ENCODE measurements around the gene PMEPA1.
A peak's percentile ranks its signal among the peaks of the same experiment; 100 is the strongest.

The PMEPA1 gene

DNA sequence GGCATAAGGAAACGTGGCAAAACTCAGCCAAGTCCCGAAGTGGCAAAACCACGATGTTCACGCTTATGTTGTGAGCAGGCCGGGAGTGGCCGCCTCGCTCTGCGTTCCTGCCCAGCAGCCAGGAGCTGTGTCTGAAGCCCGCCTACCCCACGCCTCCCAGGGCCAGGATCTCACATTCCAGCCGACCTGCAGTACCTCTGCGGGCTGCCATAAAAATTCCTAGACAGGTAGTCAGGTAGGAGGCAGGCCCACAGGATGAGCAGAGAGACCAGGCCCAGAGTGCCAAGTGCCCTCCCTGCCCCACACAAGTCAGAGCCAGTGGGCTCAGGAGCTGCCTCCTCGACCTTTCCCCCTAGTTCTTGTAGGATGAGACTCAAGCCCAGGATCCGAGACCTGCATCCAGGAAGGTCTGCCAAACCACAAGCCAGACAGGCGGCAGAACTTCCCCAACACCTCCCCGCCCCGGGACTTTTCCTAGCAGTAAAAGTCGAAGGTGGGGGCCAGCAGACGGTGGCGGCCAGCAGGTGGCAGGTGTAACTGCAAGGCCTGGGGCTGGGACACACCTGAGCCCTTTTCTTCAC lies 16.7 kb downstream of the PMEPA1 start:
- no peak overlapping the region for H3K4me3 ChIP-seq (ENCODE audit: low read depth, low read length)
- no peak for DNase-seq (ENCODE audit: low read depth)
- TF ChIP-seq, protein P1, sequence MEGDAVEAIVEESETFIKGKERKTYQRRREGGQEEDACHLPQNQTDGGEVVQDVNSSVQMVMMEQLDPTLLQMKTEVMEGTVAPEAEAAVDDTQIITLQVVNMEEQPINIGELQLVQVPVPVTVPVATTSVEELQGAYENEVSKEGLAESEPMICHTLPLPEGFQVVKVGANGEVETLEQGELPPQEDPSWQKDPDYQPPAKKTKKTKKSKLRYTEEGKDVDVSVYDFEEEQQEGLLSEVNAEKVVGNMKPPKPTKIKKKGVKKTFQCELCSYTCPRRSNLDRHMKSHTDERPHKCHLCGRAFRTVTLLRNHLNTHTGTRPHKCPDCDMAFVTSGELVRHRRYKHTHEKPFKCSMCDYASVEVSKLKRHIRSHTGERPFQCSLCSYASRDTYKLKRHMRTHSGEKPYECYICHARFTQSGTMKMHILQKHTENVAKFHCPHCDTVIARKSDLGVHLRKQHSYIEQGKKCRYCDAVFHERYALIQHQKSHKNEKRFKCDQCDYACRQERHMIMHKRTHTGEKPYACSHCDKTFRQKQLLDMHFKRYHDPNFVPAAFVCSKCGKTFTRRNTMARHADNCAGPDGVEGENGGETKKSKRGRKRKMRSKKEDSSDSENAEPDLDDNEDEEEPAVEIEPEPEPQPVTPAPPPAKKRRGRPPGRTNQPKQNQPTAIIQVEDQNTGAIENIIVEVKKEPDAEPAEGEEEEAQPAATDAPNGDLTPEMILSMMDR (IDR thresholded peaks at IDR 0.05; ENCODE audit: control insufficient read depth, extremely low read depth, insufficient read depth), result peak; percentile 57

DNA sequence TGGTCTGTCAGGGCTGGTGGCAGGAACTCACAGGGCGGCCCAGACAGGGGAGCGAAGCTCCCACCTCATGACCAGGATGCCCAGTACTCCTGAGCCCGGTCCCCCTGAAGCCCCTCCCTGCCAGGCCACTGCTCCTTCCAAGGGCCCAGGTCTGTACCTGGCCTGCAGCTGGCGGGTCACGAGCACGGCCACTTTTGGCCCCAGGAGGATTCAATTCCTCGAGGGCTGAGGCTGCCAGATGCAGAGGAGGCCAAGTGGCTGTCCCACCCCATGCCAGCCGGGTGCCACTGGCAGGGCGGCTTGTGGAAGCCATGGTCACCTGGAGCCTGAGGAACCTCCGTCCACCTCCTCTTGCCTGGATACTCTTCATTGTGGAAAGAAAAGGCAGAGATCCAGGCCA lies 17.4 kb downstream of the PMEPA1 start:
- TF ChIP-seq, protein P1 (IDR thresholded peaks at IDR 0.05; ENCODE audit: control insufficient read depth, extremely low read depth, insufficient read depth), result no peak
- no peak for DNase-seq (ENCODE audit: low read depth)
- H3K4me3 ChIP-seq (ENCODE audit: low read depth, low read length), result no peak overlapping the region

DNA sequence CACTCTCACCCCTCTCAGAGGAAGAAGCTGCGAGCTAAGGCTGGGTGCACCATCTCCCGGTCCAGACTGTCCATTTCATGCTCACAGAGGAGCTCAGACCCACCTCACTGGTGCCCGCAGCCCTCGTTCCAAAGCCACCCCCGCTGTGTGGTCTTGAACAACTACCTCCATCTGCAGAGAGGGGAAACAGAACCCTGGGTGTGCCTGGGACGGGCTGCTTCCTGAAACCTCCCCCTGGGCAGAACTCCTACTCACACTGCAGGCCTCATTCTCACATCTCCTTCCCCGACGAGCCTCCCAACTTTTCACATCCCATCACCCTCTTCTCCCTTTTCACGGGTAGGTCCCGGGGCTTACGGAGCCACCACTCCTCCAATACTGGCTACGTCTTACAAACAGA lies 18.1 kb downstream of the PMEPA1 start:
- H3K4me3 ChIP-seq (ENCODE audit: low read depth, low read length), result no peak overlapping the region
- no peak for DNase-seq (ENCODE audit: low read depth)
- TF ChIP-seq, protein P1 (IDR thresholded peaks at IDR 0.05; ENCODE audit: control insufficient read depth, extremely low read depth, insufficient read depth), result no peak

DNA sequence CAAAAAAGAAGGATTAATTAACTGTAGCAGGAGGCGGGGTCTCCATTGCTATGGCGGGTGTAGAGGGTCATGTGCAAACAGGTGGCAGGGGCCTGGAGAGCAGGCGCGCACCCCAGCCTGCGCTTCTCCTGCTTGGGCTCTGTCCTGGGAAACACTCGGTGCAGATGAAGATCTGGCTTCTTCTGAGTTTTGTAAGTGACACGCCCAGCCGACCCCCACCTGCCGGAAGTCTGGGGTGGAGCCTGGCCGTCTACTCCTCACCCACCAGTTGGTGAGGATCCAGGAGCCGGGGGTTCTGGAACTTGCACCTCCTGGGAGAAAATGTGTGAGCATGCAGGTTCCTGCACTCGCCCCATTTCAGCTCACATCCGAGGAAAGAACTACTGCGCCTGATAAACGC lies 19.3 kb downstream of the PMEPA1 start:
- no peak for DNase-seq (ENCODE audit: low read depth)
- no peak overlapping the region for H3K4me3 ChIP-seq (ENCODE audit: low read depth, low read length)
- TF ChIP-seq, protein P1 (IDR thresholded peaks at IDR 0.05; ENCODE audit: control insufficient read depth, extremely low read depth, insufficient read depth), result no peak

DNA sequence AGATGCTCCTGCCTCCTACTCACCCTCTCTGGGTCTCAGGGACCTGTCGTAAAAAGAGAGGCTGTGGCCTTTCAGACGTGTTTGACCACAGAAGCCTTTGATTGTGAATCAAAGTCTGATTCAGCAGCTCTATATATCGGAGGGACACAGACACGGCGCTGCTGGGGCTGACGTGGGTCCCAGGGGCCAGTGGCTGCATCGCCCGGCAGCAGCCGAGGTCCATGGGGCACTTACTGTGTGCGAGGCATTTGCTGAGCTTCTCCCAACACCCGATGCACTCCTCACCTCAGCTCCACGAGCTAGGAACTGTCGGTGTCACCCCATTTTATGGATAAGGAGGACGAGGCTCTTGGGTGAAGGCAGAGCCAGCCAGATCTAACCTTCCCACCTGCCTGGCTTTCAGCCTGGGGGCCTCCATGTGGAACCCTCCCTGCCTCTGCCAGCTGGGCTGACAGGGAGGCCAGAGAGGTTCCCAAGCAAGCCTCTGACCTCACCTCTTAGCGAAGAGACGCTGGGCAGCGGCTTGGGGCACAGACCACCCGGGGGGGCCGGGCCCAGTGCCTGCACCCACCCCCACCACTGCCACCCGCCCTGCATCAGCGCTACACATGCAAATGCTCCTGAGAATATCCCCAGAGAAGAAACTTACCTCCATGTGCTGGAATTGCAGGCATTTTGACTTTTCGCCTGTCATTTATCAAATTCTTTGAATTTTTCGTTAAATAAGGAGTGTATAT lies 19.9 kb downstream of the PMEPA1 start:
- TF ChIP-seq, protein P1 (IDR thresholded peaks at IDR 0.05; ENCODE audit: control insufficient read depth, extremely low read depth, insufficient read depth), result no peak
- no peak for DNase-seq (ENCODE audit: low read depth)

DNA sequence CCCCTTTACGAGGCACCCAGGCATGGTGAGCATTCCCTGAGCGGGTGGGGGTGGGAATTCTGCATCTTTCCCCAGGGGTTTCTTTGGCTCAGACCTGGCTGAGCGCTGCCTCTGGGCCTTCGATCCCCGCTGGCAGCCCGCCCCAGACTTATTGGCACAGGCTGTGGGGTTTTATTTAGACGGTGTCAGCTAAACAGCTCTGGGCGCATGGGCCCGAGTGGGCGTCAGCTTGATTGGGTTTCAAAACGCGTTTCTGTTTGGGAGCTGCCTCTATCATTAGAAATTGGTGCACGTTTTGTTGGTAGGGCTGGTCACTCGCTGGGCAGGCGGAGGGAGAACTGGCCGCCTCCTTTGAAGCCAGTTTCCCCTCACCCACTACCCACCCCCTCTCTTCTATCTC lies 21.0 kb downstream of the PMEPA1 start:
- TF ChIP-seq, protein P1 (IDR thresholded peaks at IDR 0.05; ENCODE audit: control insufficient read depth, extremely low read depth, insufficient read depth), result no peak
- DNase-seq (ENCODE audit: low read depth), result no peak
- H3K4me3 ChIP-seq (ENCODE audit: low read depth, low read length), result no peak overlapping the region

More for the DNA sequence above, 19.9 kb downstream of the PMEPA1 start:
- no peak overlapping the region for H3K4me3 ChIP-seq (ENCODE audit: low read depth, low read length)

All from LNCaP clone FGC (cell line).